ENCODE results near the gene OBP2B. TPM values are rescaled to one million over a fixed set of nuclear protein-coding genes. Genes with fewer than 3 reads are reported as not detected.
A peak's percentile ranks its signal among the peaks of the same experiment; 100 is the strongest.

The OBP2B gene
- polyA plus RNA-seq, 1 experiment = not detected

- POLR2A ChIA-PET = no interaction called here
- TF ChIP-seq CTCF (IDR thresholded peaks at IDR 0.05; ENCODE audit: insufficient read depth, low read depth, low read length) = no peak
- no peak for DNase-seq (ENCODE audit: low read depth)
- CTCF ChIA-PET = interaction anchor here (0.6 to 4.9 kb wide), 30 partner anchors 8 to 528 kb away, joined by 3 to 38 read pairs (median 4); partner anchors contain the start of gene SLC2A6
- H3K4me3 ChIP-seq (ENCODE audit: low read depth, low read length) = no peak overlapping the region
- H3K36me3 ChIP-seq (ENCODE audit: control insufficient read depth, insufficient read depth, low read length) = no peaks in the 10 kb centered on the region
- H3K27me3 ChIP-seq (ENCODE audit: control insufficient read depth, insufficient read depth, low read length) = peaks cover 19% of the 10 kb centered on the region
Measured at GRCh38 chr9:133186736-133187135, 22.3 kb downstream of the OBP2B start.

- peak; percentile 58 for TF ChIP-seq CTCF (IDR thresholded peaks at IDR 0.05; ENCODE audit: insufficient read depth, low read depth, low read length)
- Histone ChIP-seq H3K36me3 (ENCODE audit: control insufficient read depth, insufficient read depth, low read length) (no peaks in the 10 kb centered on the region), H3K4me3 (ENCODE audit: low read depth, low read length) (no peak overlapping the region), H3K27me3 (ENCODE audit: control insufficient read depth, insufficient read depth, low read length) (peaks cover 19% of the 10 kb centered on the region)
- ChIA-PET POLR2A (no interaction called here), CTCF (interaction anchor here (0.6 to 3.0 kb wide), 10 partner anchors 11 to 359 kb away, joined by 3 to 38 read pairs (median 8); no protein-coding TSS in a partner anchor)
- DNase-seq (ENCODE audit: low read depth) = peak; percentile 13
Measured at GRCh38 chr9:133184971-133185370, 24.1 kb downstream of the OBP2B start.

DNA sequence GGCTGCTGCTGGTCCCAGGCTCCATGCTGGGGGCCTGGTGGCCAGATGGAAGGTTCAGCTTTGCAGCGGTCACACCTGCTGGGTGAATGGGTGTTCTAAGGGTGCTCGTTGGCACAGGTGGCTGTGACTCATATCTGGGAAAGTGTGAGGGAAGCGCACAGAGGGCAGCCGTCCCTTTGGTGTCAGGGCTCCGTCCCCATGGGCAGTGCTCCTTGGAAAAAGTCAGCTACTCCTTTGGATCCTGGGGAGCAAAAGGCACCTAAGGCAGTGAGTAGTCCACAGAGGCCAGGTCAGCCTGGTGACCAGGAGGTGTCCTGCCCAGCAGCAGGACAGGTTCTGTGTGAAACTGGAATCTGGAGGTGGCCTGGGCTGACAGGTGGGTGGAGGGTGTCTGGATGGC, 26.9 kb downstream of the OBP2B start:
- Histone ChIP-seq H3K4me3 (ENCODE audit: low read depth, low read length) (no peak overlapping the region), H3K27me3 (ENCODE audit: control insufficient read depth, insufficient read depth, low read length) (peaks cover 16% of the 10 kb centered on the region), H3K36me3 (ENCODE audit: control insufficient read depth, insufficient read depth, low read length) (no peaks in the 10 kb centered on the region)
- no peak for DNase-seq (ENCODE audit: low read depth)
- ChIA-PET CTCF (interaction anchor here (1.1 to 3.5 kb wide), 4 partner anchors 20 to 304 kb away, joined by 3 to 20 read pairs (median 8); no protein-coding TSS in a partner anchor), POLR2A (no interaction called here)
- no peak for TF ChIP-seq CTCF (IDR thresholded peaks at IDR 0.05; ENCODE audit: insufficient read depth, low read depth, low read length)

DNA sequence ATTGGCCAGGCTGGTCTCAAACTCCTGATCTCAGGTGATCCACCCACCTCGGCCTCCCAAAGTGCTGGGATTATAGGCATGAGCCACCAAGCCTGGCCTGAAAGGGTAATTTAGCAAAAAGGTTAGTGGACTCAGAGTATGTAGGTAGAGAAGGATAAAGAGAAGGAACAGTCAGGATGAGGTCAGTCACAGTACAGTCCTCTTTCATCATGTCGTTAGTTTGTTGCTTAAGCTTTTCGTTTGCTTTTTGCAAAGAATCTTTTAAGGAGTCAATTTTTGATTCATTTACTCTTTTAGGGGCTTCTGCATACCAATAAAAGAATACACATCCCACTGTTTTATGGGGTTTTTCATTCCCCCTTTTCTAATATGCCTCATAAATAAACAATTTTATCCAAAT, 27.5 kb downstream of the OBP2B start:
- Histone ChIP-seq H3K4me3 (ENCODE audit: low read depth, low read length) (no peak overlapping the region), H3K27me3 (ENCODE audit: control insufficient read depth, insufficient read depth, low read length) (peaks cover 11% of the 10 kb centered on the region), H3K36me3 (ENCODE audit: control insufficient read depth, insufficient read depth, low read length) (no peaks in the 10 kb centered on the region)
- ChIA-PET CTCF (interaction anchor here (1.1 to 4.8 kb wide), 10 partner anchors 6 to 305 kb away, joined by 3 to 35 read pairs (median 6); no protein-coding TSS in a partner anchor), POLR2A (no interaction called here)
- TF ChIP-seq CTCF (IDR thresholded peaks at IDR 0.05; ENCODE audit: insufficient read depth, low read depth, low read length) = no peak
- no peak for DNase-seq (ENCODE audit: low read depth)

DNA sequence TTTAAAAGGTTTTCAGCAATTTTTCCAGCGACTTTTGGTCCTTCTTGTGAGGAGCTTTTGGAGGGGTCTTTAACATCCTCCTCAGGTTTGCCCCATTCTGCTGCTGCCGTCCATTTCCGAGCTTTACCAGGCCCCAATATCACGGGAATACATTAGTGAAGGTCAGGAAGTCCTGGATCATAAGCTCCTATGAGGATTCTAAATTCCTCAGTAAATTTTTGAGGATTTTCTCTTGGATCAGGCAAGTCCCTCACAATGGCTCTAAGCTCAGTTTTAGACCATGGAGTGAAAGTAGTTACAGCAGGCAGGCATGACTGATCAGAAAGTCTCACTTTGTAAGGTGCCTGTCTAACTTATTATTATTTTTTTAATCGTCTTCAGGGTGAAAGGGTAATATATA, 28.1 kb downstream of the OBP2B start:
- no peak for DNase-seq (ENCODE audit: low read depth)
- ChIA-PET POLR2A (no interaction called here), CTCF (interaction anchor here (0.6 to 4.8 kb wide), 14 partner anchors 7 to 305 kb away, joined by 3 to 35 read pairs (median 5); no protein-coding TSS in a partner anchor)
- no peak overlapping the region for H3K4me3 ChIP-seq (ENCODE audit: low read depth, low read length)
- no peak for TF ChIP-seq CTCF (IDR thresholded peaks at IDR 0.05; ENCODE audit: insufficient read depth, low read depth, low read length)
- H3K27me3 ChIP-seq (ENCODE audit: control insufficient read depth, insufficient read depth, low read length) = peaks cover 11% of the 10 kb centered on the region
- H3K36me3 ChIP-seq (ENCODE audit: control insufficient read depth, insufficient read depth, low read length) = no peaks in the 10 kb centered on the region

Data from BJ (cell line).